Suprapubic skin (tissue), 4 donors: ENCODE measurements around the gene UBQLN4. TPM values are rescaled to one million over a fixed set of nuclear protein-coding genes. Genes with fewer than 3 reads are reported as not detected.

Source experiments
- DNase-seq, 2 donors: peaks; one replicate each; pipeline ENCODE4 v3.0.0-alpha.2; 2019; ENCODE audit warnings: low spot score in 2 of 2
- H3K27ac ChIP-seq: fragments of 200-600 bp; sonication (generic); one replicate; pipeline ENCODE4 v1.5.1; 2019
- H3K27me3 ChIP-seq: fragments of 200-600 bp; sonication (generic); one replicate; pipeline ENCODE4 v1.5.1; 2019
- H3K36me3 ChIP-seq: fragments of 200-600 bp; sonication (generic); one replicate; pipeline ENCODE4 v1.5.1; 2019
- H3K4me1 ChIP-seq: fragments of 200-600 bp; sonication (generic); one replicate; pipeline ENCODE4 v1.5.1; 2019
- H3K4me3 ChIP-seq: fragments of 200-600 bp; sonication (generic); one replicate; pipeline ENCODE4 v1.5.1; 2019; ENCODE audit warnings: mild to moderate bottlenecking
- H3K9me3 ChIP-seq: fragments of 200-600 bp; sonication (generic); one replicate; pipeline ENCODE4 v1.5.1; 2019
- CTCF ChIP-seq, 2 donors: fragments of 200-600 bp in 1 of 2; fragments of 450-650 bp in 1 of 2; sonication (generic) in 1 of 2; IDR thresholded peaks; one replicate each; pipeline ENCODE4 v1.5.1; 2016 to 2019; ENCODE audit warnings: antibody characterized with exemption in 2 of 2, mild to moderate bottlenecking in 1 of 2, moderate library complexity in 1 of 2
- EP300 ChIP-seq: sonication (generic); formaldehyde crosslinking; IDR thresholded peaks from one replicate; pipeline ENCODE4 v1.6.1; 2017; ENCODE audit warnings: antibody characterized with exemption
- POLR2A ChIP-seq, 2 donors: fragments of 450-650 bp; IDR thresholded peaks; one replicate each; pipeline ENCODE4 v1.6.1; 2017; ENCODE audit warnings: antibody characterized with exemption in 2 of 2, mild to moderate bottlenecking in 2 of 2, moderate library complexity in 2 of 2
- POLR2AphosphoS5 ChIP-seq, 3 donors: sonication (generic); formaldehyde crosslinking; IDR thresholded peaks; one replicate each; pipeline ENCODE4 v1.6.1; 2017; ENCODE audit warnings: antibody characterized with exemption in 3 of 3
- WGBS: methylation state at CpG from one replicate; pipeline ENCODE4 v1.1.5; 2018; 5-methylcytosine and 5-hydroxymethylcytosine counted together
- total RNA-seq, 4 donors: library from RNA; depleted of rRNA; stranded (reverse); fragments of >200 nt; gene quantifications; one replicate each; pipeline ENCODE4 v1.1.0, GENCODE V29; 2016

The UBQLN4 gene
- total RNA-seq, 4 donors from 2014 or later: 32.7 to 42.7 (median 39.8) TPM

GRCh38 chr1:156001662-156002171 lies 51.9 kb downstream of the UBQLN4 start:
- H3K4me3 ChIP-seq: no peak overlapping the region
- 46% methylated on average over 4 of the region's 4 CpGs for WGBS
- H3K36me3 ChIP-seq: no peaks in the 10 kb centered on the region
- H3K4me1 ChIP-seq: peaks cover 18% of the 10 kb centered on the region
- no peaks in the 10 kb centered on the region for H3K27me3 ChIP-seq
- no peak for DNase-seq
- H3K9me3 ChIP-seq: no peaks in the 10 kb centered on the region
- TF ChIP-seq POLR2A (IDR thresholded peaks at IDR 0.05) (no peak), EP300 (no peak), POLR2AphosphoS5 (IDR thresholded peaks at IDR 0.05) (no peak), CTCF (IDR thresholded peaks at IDR 0.05) (no peak)
- H3K27ac ChIP-seq: peak overlapping the region; percentile 1

GRCh38 chr1:156001021-156001661 lies 52.5 kb downstream of the UBQLN4 start:
- 52% methylated on average over 10 of the region's 10 CpGs for WGBS
- H3K36me3 ChIP-seq: no peaks in the 10 kb centered on the region
- no peaks in the 10 kb centered on the region for H3K27me3 ChIP-seq
- no peak overlapping the region for H3K4me3 ChIP-seq
- no peak for DNase-seq
- peak overlapping the region; percentile 1 for H3K27ac ChIP-seq
- peaks cover 18% of the 10 kb centered on the region for H3K4me1 ChIP-seq
- no peak for TF ChIP-seq POLR2AphosphoS5 (IDR thresholded peaks at IDR 0.05)
- TF ChIP-seq POLR2A (IDR thresholded peaks at IDR 0.05): no peak
- no peak for TF ChIP-seq CTCF (IDR thresholded peaks at IDR 0.05)
- no peak for TF ChIP-seq EP300
- H3K9me3 ChIP-seq: no peaks in the 10 kb centered on the region

GRCh38 chr1:155999964-156000363 lies 53.6 kb downstream of the UBQLN4 start:
- H3K27me3 ChIP-seq: no peaks in the 10 kb centered on the region
- no peak for DNase-seq
- H3K4me1 ChIP-seq: peaks cover 18% of the 10 kb centered on the region
- 66% methylated on average over 1 of the region's 1 CpG for WGBS
- TF ChIP-seq CTCF (IDR thresholded peaks at IDR 0.05) (no peak), EP300 (no peak), POLR2A (IDR thresholded peaks at IDR 0.05) (no peak), POLR2AphosphoS5 (IDR thresholded peaks at IDR 0.05) (no peak)
- no peaks in the 10 kb centered on the region for H3K9me3 ChIP-seq
- H3K27ac ChIP-seq: no peak overlapping the region
- no peaks in the 10 kb centered on the region for H3K36me3 ChIP-seq
- no peak overlapping the region for H3K4me3 ChIP-seq

GRCh38 chr1:155996166-155996565 lies 57.4 kb downstream of the UBQLN4 start:
- H3K9me3 ChIP-seq: no peaks in the 10 kb centered on the region
- no peak overlapping the region for H3K4me3 ChIP-seq
- H3K27me3 ChIP-seq: no peaks in the 10 kb centered on the region
- TF ChIP-seq CTCF (IDR thresholded peaks at IDR 0.05) (no peak), POLR2AphosphoS5 (IDR thresholded peaks at IDR 0.05) (no peak)
- no peak overlapping the region for H3K27ac ChIP-seq
- H3K4me1 ChIP-seq: peaks cover 6% of the 10 kb centered on the region
- DNase-seq: no peak
- WGBS: 48% methylated on average over 2 of the region's 2 CpGs
- H3K36me3 ChIP-seq: no peaks in the 10 kb centered on the region

- TF ChIP-seq POLR2AphosphoS5 (IDR thresholded peaks at IDR 0.05) (no peak), EP300 (no peak), CTCF (IDR thresholded peaks at IDR 0.05) (no peak), POLR2A (IDR thresholded peaks at IDR 0.05) (no peak)
- Histone ChIP-seq H3K9me3 (no peaks in the 10 kb centered on the region), H3K4me1 (peaks cover 12% of the 10 kb centered on the region), H3K4me3 (no peak overlapping the region), H3K27ac (no peak overlapping the region), H3K27me3 (no peaks in the 10 kb centered on the region), H3K36me3 (no peaks in the 10 kb centered on the region)
- no peak for DNase-seq
- WGBS: 80% methylated on average over 3 of the region's 3 CpGs
Observed at GRCh38 chr1:155993595-155993994, 60.0 kb downstream of the UBQLN4 start.
